Activated effector memory CD4-positive, alpha-beta T cell treated with Interleukin-2 at 50 U/mL for 16 hours (primary cell): ENCODE results near the gene NRAP.
"Not testable (repeated sequence)": the region's sequence is repeated elsewhere in the genome, so short reads cannot be mapped to it uniquely, and the experiment has no call there.

ENCODE experiments used
- DNase-seq: peaks from one replicate; pipeline ENCODE4 v3.0.0-alpha.2; 2020

The NRAP gene

DNA sequence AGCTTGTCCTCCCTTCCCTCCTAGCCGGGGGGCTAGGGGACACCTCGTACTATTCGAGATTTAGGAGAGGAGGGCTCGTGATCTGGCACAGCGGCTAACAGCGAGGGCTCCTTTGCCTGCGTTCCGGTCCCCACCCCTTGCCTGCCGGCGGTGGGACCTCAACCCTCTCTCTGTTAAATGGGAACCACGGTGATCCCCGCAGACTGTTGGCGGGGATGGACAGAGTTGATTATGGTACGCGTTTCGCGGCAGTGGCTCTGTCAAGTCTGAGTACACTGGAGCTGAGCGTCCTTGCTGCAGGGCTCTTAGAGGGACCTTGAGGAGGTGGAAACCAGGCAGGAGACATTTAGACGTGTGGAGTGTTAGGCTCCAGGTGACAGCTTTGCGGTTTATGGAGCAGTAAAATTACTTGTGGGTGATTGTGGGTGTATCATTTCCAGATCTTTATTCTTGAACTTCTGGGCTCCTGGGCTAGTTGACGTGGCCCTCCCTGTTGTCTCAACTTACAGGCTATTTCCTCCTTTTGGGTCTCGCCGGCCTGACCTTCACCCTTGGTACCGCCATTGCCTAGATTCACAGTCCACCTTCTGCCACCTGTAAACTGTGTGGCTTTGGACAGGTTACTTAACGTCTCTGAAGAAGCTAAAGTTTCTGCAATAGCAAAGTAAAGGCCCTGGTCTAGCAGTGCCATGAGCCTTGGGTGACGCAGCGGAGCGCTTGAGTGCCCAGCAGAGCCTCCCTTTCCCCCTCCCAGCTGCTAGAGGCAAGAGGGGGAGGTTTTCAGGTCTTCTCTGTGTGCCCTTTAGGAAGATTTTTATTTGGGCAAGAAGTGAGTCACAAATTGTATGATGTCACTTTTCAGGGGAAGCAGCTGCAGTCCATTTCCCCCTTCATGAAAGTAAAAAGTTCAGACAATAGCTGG lies 16.6 kb upstream of the NRAP start:
- DNase-seq: no peak

DNA sequence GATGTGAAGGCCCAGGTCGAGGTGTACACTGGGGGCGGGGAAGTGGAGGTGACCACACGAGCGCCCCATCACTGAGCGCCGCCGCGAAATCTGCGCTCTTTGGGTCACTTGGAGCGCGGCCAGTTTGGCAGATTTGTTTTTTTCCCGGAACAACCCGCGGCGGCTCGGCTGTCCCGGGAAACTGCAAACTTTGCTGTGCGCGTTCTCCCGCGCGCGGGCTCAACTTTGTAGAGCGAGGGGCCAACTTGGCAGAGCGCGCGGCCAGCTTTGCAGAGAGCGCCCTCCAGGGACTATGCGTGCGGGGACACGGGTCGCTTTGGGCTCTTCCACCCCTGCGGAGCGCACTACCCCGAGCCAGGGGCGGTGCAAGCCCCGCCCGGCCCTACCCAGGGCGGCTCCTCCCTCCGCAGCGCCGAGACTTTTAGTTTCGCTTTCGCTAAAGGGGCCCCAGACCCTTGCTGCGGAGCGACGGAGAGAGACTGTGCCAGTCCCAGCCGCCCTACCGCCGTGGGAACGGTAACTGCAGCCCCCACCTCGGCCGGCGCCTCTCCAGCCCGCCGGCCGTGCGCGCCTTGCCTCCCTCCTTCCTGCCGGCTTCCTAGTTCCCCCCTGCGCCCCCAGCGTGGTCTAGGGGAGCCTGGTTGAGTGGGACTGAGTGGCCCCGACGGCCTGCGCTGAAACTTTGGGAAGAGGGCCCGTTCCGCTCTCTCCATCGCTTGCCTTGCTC lies 15.8 kb upstream of the NRAP start, which contains the start of gene CASP7:
Gene CASP7, plus strand, starts transcription at position 450 of the 727 bp plus-strand sequence. CDS start 17,582 bp downstream, outside the sequence.
- DNase-seq: peak; percentile 70

DNA sequence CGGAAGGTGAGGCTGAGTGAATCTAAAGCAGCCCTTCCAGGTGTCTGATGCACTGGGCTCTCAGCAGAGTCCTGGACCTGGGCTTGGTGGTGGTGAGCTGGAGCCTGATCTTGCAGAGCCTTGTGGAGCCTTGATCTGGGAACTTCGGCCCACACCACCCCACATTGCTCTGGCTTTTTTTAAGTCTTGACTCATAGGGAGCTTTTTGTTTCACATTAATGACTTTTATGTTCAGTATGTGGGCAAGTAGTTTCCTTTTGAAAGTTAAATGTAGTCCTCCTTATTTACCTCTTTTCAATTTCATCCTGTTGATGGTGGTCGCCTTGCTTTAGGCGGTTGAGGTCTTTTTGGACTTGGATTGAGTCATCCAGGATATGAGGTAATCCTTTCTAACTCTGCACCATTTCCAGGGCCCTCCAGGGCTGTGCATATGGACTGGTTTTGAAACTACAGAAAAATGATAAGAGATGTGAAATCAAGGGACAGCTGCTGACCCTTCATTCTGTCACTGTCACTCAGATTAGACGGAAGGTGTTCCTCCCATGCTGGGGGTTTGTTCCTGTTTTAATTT lies 2.9 kb upstream of the NRAP start:
- DNase-seq: no peak

DNA sequence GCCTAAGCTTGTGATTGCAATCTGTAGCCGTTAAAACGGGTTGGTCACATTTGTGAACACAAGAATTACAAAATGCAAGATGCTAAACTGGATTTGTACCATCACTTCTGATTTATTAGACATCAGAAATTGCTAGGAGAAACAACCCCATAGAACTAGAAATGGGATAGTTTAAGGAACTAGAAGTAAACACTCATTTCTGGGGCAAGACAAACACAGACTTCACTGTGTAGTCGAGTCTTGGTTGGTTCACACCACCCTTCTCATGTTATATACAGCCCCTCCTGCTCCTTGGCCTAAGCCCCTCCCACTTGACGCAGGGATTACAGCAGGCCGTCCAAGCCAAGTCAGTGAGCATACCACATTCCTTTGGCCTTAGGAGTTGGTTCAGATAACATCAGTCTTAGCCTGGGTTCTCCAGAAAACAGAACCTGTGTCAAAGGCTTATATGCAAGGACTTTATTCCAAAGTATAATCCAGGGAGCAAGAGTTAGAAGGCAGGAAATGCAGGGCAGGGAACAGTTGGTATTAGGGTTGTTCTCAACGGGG lies 2.0 kb upstream of the NRAP start:
- no peak for DNase-seq

DNA sequence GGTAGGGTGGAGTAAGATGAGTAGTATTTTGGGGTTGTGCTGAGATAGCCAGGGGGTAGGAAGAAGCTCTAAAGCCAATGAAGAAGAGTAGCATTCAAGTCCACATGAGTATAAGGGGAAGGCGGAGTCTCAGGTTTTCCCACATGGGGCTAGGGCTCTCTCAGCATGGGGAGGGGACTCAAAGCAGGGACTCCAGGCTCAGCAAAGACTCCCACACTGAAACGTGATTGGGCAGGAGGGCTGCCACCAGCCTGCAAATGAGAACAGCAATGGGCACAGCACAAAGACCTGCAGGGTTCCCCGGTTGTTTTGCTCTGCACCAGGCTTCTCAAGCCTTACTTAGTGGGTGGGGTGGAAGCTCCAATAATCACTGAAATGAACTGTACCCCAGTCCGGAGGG lies 1.5 kb upstream of the NRAP start:
- DNase-seq: no peak

DNA sequence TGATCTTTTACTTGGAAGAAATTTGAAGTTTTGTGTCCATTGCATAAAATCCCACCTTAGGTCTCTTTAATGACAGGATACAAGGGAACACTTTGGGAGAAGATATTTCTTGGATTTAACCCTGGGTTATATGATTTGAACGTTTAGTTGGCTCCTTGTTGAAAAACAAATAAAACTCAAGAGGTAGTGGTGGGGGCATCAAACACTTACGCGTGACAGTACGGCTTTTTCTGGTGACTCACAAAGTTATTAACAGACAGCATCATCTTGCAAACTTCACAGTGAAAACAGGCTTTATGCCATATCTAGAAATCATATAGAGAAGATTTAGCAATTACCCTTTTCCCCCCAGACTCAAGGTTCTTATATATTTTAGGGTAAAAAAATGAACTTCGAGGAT lies 699 bp downstream of the NRAP start:
- DNase-seq: no peak

DNA sequence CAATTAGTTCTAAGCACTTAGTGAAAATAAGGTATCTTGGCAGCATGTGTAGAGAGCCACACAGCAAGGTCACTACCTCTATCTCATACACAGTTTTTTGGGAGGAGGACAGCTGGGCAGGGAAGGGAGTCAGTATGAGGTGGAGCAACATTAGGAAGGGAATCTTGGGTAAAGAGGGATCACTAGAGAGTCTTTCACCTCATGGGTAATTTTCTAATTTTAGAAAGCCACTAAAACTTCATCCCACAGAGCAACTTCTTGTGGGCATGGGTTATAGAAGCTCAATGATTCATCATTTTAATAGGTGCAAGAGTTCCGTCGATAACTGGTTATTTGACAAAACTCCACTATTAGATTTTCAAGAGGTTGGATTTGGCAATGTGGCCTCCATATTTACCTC lies 2.5 kb downstream of the NRAP start:
- no peak for DNase-seq

DNA sequence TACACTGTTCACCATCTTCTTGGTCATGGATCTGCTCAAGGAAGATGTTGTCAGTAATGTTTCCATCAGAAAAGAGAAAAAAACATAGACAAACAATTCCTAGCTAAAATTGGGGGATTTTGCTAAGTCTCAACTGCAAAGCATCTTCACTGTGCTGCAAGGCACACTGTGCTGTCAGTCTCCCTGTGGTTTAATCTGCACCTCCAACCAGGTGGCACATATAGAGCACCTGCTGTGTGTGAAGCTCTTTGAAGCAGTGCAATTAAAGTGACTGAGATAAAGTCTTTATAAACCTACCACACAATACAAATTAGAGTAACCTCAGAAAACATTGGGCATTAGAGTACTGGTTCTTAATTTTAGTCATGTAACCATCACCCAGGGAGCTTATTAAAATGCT lies 6.3 kb downstream of the NRAP start:
- DNase-seq: no peak

DNA sequence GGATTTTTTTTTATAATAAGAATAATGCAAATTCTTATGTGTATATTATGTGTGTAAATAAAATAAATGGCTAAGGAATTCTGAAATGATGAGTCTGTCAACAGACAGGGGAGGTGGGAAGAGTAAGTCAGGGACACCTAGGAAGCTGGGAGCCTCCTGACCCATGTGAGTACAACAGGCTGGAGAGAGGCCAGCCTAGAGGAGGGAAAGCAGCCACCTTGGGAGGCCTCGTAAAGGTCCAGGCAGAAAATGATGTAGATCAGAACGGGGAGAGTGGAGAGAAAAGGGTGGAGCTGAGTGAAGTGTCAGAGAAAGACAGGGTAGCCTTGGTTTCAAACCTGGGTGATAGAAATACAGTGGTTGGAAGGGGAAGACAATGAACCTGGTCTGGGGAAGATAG lies 6.9 kb downstream of the NRAP start:
- DNase-seq: no peak

DNA sequence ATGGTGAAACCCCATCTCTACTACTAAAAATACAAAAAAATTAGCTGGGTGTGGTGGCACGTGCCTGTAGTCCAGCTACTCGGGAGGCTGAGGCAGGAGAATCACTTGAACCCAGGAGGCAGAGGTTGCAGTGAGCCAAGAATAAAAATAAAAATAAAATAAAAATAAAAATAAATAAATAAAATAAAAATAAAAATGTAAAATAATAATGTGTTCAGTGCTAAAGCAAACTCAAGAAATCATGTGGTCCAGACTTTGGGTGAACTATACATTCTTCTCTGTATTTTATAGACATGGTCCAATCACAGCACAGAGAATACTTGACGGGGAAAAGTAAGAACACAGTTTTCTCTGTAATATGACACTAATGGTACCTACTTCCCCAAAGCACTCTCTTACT lies 11.4 kb downstream of the NRAP start:
- DNase-seq: not testable (repeated sequence)

DNA sequence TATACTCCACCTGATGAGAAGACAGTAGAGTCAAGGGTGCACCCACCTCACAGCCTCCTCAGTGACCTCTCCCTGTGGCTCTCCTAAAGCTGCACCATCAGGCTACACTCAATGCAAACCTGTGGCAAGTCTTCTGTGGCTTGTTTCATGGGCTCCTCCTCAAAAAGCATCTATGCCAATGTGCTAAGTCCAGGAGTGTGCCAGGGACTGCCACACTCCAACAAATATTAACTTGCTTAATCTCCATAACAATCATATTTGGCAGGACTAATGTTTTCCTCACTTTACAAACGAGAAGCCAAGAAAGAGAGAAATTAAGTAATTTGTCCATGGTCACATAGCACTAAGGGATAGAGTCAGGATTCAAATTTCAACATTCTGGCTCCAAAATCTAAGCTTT lies 11.9 kb downstream of the NRAP start:
- no peak for DNase-seq

DNA sequence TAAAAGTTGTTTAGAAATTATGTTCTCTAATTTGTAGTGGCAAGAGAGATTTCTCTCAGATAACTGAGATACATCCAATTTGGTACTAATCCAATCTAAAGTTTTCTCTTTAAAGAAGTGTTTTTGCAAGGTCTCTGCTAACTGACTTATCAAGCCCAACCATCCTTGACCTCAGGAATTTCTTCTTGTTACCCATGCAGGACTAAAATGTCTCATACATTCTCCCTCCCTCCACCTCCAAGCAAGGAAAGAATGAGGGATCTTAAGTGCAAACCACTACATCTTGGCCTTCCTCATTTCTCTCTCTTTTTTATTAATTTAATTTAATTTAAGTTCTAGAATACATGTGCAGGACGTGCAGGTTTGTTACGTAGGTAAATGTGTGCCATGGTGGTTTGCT lies 12.8 kb downstream of the NRAP start:
- DNase-seq: no peak

DNA sequence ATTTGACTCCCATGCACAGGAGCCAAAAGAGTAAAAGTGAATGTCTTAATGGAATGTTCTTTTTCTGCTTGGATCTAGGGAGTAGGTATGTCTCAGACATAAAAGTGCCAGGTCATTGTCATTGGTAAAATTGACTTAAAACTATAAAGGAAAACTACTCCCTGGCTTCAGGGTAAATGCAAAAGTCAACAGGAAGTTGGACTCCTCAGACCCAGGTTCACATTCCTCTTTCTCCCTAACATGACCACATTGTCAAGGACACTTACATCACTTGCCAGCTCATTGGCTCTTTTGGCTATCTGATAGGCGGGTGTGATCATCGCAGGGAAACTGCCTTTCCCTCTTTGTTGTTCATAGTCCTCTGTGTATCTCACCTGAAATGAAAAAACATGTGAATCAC lies 13.7 kb downstream of the NRAP start:
- DNase-seq: no peak

DNA sequence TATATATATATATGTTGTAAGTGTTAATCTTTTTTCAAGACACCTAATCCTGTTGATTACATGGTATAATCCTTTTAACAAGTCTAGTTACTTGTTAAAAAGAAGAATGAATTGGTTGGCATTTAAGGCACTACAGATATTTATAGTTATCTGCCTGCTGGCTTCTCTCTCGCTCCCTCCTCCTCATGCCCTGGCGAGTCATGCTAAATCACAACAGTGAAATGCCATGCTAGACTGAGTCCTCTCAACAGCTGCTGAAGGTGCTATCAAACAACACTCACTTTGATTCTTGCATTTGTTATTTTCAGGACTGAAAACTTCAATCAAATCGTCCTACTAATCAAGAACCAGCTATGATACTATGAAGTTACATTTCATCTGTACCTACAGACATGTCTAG lies 15.4 kb downstream of the NRAP start:
- no peak for DNase-seq

DNA sequence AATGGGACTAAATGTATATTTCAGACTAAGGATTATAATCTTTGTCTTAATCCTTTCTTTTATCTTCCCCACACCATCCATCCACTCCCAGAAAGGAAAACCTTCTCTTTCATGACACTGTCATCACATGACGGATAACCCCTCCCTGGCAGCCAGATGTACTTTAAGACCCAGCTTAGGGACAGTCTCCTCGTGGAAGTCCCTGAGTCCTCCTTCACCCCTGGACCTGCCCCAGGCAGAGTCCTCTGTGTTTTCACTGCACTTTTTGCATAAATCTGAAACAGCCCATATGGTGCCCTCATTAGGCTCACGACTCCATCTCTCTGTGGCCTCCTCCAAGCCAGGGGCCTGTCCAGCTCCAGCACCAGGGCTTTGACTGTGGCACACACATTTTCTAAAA lies 16.0 kb downstream of the NRAP start:
- no peak for DNase-seq

DNA sequence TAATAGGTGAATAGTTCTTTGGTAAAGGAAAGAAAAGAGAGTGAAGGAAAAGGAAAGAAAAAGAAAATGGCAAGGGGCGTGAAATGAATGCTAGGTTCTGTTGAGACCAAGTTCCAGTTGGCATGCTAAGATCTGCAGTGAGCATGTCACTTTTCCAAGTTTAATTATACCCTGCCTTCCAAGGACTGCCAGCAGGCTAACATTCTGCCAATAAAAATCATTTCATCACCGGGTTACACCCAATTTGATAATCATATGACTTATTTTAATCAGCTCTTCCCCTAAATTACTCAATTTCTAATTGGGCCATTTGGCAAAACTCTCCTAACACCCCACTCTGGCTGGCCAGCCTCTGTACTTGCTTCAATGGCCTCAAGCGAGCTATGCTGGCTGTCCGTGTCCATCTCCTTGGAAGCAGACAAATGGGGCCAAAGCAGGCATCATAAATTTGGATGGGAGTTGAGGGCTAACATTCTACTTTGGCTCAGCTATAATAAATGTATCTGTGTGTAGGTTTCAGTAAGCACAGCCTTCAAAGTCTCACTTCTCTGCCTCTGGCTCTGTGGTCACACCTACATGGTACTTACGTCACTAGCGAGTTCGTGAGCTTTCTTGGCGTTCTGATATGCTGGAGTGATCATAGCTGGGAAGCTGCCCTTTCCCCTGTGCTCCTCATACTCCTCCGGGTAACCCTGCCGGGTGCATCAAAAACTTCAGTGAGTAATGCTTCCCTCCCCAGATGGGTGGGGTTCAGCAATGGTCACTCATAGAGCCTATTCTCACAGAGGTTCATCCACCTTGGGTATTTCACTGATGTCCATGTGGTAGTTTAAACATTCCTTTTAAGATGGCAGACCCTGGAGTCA lies 17.3 kb downstream of the NRAP start:
- no peak for DNase-seq

DNA sequence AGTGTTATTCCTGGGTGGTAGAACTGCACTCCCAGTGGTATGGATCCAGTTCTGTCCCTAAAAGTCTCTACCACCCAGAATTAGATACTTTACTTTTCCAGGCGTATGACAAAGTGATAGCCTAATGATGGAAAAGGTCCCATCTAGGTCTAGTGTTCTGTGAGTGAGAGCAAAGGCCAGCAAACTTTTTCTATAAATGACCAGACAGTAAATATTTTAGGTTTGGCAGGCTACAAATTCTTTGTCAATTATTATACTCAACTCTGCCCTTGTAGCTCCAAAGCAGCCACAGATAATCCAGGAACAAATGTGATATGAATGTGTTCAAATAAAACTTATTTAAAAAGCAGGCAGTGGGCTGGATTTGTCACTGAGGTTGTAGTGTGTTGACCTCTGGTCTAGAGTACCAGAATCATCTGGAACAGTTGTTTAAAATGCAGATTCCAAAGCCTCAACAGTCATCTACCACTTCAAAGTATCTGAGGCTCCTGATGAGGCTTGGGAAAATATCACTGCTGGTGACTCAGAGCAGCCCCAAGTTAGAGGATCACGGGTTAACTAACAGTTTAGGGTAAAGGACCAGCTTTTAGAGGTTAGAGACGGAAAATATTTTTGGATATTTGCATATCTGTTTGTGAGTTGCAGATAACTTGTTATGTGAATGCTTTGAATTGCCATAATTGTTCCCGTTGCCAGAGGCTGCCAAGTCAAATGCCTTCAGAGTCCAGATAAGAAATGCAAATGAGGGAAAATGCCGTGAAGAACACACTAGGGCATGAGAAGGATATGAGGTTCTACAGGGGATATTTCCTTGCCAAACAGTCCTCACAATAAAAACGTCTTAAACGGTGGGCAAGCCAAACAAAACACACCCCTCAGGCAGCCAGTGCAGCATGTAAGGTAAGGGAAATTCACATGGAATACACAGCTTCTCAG lies 19.4 kb downstream of the NRAP start:
- DNase-seq: no peak

DNA sequence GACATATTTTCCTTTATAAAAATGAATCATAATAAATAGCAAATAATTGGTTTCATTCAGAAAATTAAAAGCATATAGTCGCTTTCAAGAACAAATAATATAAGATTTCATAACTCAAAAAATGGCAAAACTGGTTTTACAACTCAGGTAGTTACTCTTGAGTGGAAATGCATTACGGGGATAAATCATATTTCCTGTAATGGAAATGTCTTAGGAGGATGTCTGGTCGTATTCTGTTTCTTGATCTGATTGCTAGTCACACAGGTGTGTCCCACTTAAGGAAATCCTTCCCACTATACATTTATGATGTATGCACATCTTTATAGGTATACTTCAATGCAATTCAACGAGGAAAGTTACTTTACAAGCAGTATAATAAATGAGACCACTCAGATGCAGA lies 20.7 kb downstream of the NRAP start:
- DNase-seq: no peak

DNA sequence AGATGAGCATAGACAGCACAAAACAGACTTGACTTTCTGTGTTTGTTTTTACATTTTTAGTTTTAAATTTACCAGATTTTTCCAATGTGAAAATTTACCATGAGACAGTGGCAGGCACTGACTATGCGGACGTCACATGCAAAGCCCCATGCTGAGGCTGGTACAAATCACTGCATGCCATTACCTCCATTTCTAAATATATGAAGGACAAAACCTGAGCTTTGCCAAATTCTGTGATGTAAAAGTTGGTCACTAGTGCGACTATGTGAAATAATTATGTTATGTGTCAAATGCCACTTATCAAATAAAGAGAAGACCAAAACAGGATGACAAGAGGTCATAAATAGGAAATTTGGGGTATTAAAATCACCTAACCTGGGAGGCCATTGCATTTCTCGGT lies 22.1 kb downstream of the NRAP start:
- DNase-seq: no peak

DNA sequence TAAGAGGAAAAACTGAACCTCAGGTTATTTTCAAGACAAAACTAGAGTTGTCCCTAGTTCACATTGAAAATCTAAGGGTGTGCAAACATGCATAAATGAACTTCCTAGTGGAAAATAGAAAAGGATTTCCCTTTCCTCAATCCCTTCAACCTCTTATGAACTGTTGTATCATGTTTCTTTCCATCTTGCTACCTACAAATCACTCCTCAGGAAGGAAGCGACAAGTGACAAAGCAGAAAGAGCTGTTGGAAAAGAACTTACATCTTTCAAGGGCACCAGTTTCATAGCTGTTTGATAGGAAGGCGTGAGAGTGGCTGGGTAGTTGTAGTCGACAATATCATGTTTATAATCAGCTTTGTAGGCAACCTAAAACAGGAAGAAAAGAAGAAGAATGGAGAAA lies 23.9 kb downstream of the NRAP start:
- no peak for DNase-seq

DNA sequence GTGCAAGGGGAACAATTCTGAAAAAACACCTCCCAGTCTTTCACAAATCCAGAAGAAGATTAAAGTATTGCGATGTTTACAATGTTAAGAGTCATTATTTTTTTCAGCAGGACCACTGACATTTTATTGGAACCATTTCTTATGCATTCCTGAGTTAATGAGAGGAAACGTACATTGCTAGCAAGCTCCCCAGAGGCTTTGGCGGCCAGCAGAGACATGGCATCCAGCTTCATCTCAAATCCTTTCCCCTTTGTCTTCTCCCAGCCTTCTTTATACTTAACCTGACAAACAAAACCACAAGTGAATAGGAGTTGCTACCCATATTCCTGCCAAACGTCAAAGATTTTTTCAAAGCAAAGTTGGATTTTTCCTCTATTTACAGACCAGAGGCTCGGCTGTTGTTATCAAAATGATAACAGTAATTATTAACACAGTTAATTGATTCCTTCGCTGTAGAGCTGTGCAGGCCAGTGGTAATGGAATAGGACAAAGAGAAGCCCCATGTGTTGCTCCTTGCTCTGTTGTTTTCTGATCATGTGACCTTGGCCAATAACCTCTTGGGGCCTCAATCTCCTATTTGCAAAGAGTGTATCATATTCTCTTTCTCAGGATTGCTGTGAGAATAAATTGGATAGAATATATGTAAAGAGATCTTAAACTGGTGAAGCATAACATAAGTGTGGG lies 32.0 kb downstream of the NRAP start:
- no peak for DNase-seq
